Epithelial cell of esophagus (primary cell): Measurements from ENCODE around the gene NTN1.

Source experiments
- DNase-seq: peaks from one replicate; pipeline ENCODE4 v3.0.0; 2010; ENCODE audit warnings: low read depth
- H3K4me3 ChIP-seq: 2 replicates; pipeline ENCODE4 v1.5.1; 2011; ENCODE audit warnings: mild to moderate bottlenecking, low read length, control low read depth
- TF ChIP-seq, protein P1 (sequence below): IDR thresholded peaks from 2 replicates; pipeline ENCODE4 v1.5.1; 2011; ENCODE audit warnings: low read depth, mild to moderate bottlenecking, low read length, control low read depth, inconsistent platforms; ENCODE audit not compliant: insufficient read depth; ENCODE audit errors: missing control alignments

Gene NTN1

DNA sequence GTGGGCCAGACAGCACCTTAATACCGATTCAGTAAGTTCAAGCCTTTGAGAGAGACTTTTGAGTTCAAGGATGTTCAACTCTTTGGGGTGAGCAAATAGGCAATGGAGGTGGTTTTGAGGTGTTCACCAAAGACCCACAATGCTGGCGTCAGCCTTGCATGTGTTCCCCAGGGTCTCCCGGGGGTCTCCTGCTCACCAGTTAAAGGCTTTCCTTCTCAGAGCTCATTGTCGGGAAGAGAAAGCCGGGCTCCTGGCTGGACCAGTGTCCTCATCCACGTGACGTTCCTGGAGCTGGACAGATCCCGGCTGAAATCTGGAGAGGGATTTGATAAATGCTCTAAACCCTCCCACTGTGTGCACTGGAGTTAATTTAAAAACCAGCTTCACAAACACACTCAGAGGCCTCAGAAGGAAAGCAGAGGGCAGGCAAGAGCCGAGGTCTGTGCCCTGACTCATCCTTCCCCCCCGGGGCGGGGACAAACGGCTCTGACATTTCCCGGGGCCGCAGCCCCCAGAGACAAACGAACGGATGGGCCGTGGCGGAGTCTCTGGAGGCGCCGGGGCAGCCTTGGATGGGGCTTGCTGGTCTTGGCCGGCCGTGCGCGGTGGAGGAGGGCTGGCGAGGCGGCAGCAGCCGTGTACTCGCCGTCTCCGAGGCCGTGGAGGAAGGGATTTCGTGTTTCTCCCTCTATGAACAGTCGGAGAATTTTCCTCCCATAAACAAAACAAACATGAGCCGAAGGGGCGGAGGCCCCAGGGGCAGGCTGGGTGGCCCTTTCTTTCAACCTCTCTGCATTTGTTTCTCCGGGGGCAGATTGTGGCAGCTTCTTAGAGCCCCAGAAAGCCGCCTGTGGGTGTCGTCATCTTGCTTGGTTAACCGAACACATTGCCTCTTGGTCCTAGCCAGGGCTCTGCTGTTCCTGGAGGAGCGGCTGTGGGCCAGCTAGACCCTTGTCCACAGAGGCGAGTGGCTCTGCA lies 94.2 kb downstream of the NTN1 start:
- DNase-seq = no peak
- TF ChIP-seq, protein P1, sequence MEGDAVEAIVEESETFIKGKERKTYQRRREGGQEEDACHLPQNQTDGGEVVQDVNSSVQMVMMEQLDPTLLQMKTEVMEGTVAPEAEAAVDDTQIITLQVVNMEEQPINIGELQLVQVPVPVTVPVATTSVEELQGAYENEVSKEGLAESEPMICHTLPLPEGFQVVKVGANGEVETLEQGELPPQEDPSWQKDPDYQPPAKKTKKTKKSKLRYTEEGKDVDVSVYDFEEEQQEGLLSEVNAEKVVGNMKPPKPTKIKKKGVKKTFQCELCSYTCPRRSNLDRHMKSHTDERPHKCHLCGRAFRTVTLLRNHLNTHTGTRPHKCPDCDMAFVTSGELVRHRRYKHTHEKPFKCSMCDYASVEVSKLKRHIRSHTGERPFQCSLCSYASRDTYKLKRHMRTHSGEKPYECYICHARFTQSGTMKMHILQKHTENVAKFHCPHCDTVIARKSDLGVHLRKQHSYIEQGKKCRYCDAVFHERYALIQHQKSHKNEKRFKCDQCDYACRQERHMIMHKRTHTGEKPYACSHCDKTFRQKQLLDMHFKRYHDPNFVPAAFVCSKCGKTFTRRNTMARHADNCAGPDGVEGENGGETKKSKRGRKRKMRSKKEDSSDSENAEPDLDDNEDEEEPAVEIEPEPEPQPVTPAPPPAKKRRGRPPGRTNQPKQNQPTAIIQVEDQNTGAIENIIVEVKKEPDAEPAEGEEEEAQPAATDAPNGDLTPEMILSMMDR = no peak
- H3K4me3 ChIP-seq = no peak overlapping the region

DNA sequence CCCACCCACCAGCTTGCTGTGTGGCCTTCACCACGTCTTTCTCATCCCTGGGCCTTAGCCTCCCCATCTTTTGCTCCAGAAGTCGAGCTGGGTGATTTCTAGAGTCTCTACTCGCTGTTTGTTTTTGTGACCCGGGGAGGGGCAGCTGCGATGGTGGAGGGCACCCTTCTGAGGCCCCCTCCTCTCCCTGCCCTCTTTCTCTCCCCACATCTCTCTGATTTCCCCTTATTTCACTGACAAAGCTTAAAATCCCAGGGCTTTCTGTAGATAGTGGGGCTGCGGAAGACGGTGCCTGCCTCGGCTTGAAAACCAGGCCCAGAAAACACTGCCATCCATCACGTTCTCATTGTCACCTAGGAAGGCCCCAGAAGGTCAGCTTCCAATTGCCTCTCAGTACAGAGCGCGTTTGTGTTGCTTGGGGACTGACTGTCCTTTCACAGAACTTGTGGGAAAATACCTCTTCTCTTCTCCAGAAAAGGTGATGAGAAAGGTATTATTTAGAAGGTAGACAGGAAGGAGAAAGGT lies 95.1 kb downstream of the NTN1 start:
- no peak for DNase-seq
- TF ChIP-seq, protein P1 = no peak
- H3K4me3 ChIP-seq = no peak overlapping the region

DNA sequence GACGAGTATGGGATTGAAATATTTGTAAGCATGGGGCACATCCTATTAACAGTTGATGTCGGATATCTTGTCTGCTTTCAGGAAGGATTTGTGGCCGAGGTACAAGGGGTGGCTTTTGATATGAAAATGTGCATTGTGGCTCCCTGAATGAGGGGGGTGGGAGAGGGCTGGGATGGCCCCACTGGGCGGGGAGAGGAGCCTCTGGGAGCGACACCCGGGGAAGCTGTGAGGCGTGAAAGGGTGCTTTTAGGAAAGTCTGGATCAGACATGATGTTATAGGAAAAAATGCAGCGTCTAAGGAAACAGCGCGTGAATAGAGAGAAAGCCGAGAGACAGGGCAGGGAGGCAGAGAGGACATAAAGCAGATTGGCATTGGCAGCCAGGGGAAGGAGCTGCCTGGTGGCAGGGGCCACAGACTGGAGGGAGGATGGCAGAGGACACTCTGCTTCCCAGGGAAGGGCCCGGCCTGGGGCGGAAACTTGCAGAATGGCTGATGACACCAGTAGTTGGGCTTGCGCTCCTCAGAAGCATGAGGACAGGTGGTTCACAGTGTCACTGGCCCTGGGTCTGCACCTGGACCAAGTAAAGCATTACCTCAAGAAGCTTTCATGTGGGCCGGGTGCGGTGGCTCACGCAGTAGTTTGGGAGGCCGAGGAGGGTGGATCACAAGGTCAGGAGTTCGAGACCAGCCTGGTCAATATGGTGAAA lies 95.7 kb downstream of the NTN1 start:
- no peak overlapping the region for H3K4me3 ChIP-seq
- TF ChIP-seq, protein P1 = no peak
- DNase-seq = no peak

DNA sequence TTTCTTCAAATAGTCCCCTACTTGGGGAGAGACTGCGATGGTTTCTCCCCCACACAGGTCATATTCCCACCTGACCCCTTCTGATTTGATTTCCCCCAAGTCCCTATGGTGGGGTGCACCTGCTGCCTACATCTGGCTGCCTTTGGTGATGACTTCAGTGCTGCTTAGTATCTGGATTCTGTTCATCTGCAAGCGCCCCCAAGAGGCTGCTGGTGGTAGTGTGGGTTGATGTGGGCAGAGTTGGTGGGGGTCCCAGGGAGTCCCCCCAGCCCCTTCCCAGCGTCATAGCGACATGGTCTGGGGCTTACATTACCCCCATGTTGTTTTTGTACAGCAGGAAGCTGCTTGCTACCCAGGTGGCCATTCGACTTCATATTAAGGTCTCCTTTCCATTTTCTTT lies 99.2 kb downstream of the NTN1 start:
- TF ChIP-seq, protein P1 = no peak
- DNase-seq = no peak
- no peak overlapping the region for H3K4me3 ChIP-seq

DNA sequence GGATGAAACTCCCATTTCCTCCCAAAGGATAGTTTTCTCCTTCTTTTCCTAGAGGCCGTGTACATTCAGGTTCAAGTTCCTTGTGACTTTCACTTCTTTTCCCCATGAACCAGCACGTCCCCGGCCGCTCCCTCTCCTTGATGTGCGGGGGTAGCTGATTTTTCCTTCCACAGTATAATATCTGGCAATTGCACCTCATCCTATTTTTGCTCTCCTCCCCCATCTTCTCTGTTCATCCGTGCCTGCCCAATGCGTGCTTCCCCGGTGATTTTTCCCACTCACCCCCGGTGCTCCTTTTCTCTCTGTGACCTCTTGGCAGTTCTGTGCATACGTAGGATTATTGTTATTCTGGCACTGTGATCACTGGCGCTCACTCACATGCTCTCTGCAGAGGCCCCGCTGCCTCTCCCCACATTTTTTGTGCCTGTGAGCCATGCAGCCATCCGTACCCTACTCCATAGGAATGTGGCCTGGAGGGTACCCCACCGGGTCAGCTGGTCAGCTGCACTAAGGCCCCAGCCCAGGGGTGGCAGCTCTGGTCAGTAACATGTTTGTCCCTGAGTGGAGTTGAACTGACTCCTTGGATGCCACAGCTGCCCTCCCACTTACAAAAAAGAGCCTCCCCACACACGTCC lies 100.0 kb downstream of the NTN1 start:
- H3K4me3 ChIP-seq = no peak overlapping the region
- TF ChIP-seq, protein P1 = no peak
- DNase-seq = no peak

DNA sequence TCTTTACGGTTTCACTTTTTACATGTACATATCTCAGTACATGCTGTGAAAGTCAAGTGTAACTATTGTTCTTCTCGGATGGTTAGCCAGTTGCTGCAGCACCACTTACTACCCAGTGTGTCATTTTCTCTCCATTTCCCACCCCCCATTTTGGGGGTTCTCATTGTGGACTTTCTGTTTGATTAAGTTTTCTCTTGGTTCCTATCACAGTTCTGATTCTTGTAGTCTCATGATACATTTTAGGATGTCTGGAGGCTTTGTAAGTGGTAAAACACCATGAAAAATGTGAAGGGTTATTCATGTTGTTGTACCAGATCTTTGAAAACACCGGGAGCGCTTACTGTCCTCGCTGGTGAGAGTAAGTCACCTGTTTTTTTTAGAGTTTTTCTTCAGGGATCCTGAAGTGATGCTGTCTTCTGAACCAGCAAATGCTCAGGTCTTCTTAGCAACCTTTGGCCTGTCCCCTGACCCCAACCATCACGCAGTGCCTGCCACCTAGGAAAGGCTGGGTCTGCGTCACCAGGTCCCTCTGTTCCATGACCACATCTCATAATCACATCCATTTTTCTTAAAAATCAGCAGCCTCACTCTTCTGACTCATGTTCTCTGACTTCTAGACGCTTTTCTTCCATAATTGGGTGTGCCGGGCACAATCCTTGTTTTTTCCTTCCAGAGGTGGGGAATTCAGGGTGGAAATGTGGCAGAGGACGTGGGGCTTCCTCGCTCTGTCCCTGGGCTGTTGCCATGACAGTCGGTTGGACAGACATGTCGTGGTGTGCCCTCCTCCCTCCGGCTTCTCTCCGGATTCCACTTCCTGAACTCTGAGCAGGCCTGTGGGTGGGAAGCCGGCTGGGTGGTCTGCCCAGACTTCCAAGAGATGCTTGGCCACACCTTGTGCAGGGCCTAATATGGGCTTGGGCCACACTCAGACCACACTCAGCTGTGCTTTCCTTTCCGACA lies 102.6 kb downstream of the NTN1 start:
- TF ChIP-seq, protein P1 = no peak
- DNase-seq = no peak

More for the DNA sequence above, 102.6 kb downstream of the NTN1 start:
- no peak overlapping the region for H3K4me3 ChIP-seq
